Immature natural killer cell (primary cell): ENCODE measurements around the gene RAB11B. TPM values are rescaled to one million over a fixed set of nuclear protein-coding genes. Genes with fewer than 3 reads are reported as not detected.
"Not testable (repeated sequence)": the region's sequence is repeated elsewhere in the genome, so short reads cannot be mapped to it uniquely, and the experiment has no call there.

Experiments used
- DNase-seq, 3 donors: peaks; one replicate each; pipeline ENCODE4 v3.0.0; 2022; ENCODE audit warnings: mixed read lengths in 1 of 3
- H3K27ac Mint-ChIP-seq, 6 donors: one replicate each; pipeline ENCODE4 v1.8.0; 2020; ENCODE audit warnings: mixed read lengths in 6 of 6, mild to moderate bottlenecking in 5 of 6, inconsistent platforms in 4 of 6, moderate library complexity in 3 of 6
- H3K27me3 Mint-ChIP-seq, 3 donors: one replicate each; pipeline ENCODE4 v1.8.0; 2020 to 2021; ENCODE audit warnings: low read depth in 3 of 3, mild to moderate bottlenecking in 3 of 3, mixed read lengths in 3 of 3, moderate library complexity in 3 of 3, inconsistent platforms in 1 of 3
- H3K36me3 Mint-ChIP-seq, 3 donors: one replicate each; pipeline ENCODE4 v1.8.0; 2020; ENCODE audit warnings: mixed read lengths in 3 of 3, inconsistent platforms in 2 of 3, mild to moderate bottlenecking in 2 of 3
- H3K4me1 Mint-ChIP-seq, 2 donors: one replicate each; pipeline ENCODE4 v1.8.0; 2020; ENCODE audit warnings: inconsistent platforms in 2 of 2, mild to moderate bottlenecking in 2 of 2, mixed read lengths in 2 of 2, moderate library complexity in 1 of 2
- H3K4me3 Mint-ChIP-seq, 5 donors: one replicate each; pipeline ENCODE4 v1.8.0; 2020; ENCODE audit warnings: mild to moderate bottlenecking in 5 of 5, mixed read lengths in 5 of 5, inconsistent platforms in 3 of 5, moderate library complexity in 3 of 5
- H3K9me3 Mint-ChIP-seq, 6 donors: one replicate each; pipeline ENCODE4 v1.8.0; 2020; ENCODE audit warnings: mild to moderate bottlenecking in 6 of 6, mixed read lengths in 6 of 6, inconsistent platforms in 4 of 6, moderate library complexity in 3 of 6
- polyA plus RNA-seq, 3 donors: library from polyadenylated mRNA; unstranded; fragments of 300-500 nt; fragmentation: Illumina TruSeq; gene quantifications; one replicate each; pipeline ENCODE4 v1.2.3, GENCODE V29; 2021

Gene RAB11B
- polyA plus RNA-seq, 3 donors from 2014 or later = 38.1 to 106 (median 53.4) TPM

DNA sequence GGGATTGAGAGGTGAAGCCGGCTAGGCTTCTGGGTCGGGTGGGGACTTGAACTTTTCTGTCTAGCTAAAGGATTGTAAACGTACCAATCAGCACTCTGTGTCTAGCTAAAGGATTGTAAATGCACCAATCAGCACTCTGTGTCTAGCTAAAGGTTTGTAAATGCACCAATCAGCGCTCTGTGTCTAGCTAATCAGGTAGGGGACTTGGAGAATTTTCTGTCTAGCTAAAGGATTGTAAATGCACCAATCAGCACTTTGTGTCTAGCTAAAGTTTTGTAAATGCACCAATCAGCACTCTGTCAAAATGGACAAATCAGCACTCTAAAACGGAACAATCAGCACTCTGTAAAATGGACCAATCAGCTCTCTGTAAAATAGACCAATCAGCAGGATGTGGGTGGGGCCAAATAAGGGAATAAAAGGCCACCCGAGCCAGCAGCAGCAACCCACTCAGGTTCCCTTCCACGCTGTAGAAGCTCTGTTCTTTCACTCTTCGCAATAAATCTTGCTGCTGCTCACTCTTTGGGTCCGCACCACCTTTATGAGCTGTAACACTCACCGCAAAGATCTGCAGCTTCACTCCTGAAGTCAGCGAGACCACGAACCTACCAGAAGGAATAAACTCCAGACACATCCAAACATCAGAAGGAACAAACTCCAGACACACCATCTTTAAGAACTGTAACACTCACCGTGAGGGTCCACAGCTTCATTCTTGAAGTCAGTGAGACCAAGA is 10.8 kb upstream of the RAB11B start:
- H3K27ac Mint-ChIP-seq, H3K4me3 Mint-ChIP-seq, DNase-seq, H3K4me1 Mint-ChIP-seq, H3K27me3 Mint-ChIP-seq, H3K9me3 Mint-ChIP-seq: not testable (repeated sequence)
- peaks cover 0 to 14% (median 13%) of the 10 kb centered on the region in 3 donors for H3K36me3 Mint-ChIP-seq

DNA sequence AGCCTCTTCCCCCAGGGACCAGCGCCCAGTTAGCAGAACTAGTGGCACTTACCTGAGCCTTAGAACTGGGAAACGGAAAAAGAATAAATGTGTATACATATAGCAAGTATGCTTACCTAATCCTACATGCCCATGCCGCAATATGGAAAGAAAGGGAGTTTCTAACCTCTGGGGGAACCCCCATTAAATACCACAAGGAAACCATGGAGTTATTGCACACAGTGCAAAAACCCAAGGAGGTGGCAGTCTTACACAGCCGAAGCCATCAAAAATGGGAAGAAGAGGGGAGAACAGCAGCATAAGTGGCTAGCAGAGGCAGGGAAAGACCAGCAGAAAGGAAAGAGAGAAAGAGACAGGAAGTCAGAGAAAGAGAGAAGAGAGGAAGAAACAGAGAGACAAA is 5.6 kb upstream of the RAB11B start:
- H3K27me3 Mint-ChIP-seq, H3K4me3 Mint-ChIP-seq, H3K36me3 Mint-ChIP-seq, DNase-seq, H3K4me1 Mint-ChIP-seq, H3K27ac Mint-ChIP-seq, H3K9me3 Mint-ChIP-seq: not testable (repeated sequence)

DNA sequence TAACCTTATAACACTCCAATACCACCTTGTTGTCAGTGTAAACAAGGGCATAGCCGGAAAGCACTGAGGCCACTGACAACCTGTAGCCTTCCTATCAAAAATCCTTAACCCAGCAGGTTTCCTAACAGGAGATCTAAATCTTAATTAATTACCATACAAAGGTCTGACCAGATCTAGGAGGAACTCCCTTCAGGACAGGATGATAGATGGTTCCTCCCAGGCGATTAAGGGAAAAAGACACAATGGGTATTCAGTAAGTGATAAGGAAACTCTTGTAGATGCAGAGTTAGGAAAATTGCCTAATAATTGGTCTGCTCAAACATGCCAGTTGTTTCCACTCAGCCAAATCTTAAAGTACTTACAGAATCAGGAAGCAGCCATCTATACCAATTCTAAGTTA is 5.1 kb upstream of the RAB11B start:
- H3K4me3 Mint-ChIP-seq, H3K9me3 Mint-ChIP-seq, H3K27me3 Mint-ChIP-seq, H3K27ac Mint-ChIP-seq, DNase-seq, H3K36me3 Mint-ChIP-seq, H3K4me1 Mint-ChIP-seq: not testable (repeated sequence)

DNA sequence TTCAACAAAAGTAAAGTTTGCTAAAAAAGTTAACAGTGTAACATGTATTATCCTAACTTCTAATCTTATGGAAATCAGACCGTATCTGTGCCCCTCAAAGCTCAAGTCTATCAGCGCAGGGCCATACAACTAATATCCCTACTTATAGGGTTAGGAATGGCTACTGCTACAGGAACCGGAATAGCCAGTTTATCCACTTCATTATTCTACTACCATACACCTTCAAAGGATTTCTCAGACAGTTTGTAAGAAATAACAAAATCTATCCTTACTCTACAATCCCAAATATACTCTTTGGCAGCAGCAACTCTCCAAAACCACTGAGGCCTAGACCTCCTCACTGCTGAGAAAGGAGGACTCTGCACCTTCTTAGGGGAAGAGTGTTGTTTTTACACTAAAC is 4.6 kb upstream of the RAB11B start:
- not testable (repeated sequence) for H3K4me3 Mint-ChIP-seq

DNA sequence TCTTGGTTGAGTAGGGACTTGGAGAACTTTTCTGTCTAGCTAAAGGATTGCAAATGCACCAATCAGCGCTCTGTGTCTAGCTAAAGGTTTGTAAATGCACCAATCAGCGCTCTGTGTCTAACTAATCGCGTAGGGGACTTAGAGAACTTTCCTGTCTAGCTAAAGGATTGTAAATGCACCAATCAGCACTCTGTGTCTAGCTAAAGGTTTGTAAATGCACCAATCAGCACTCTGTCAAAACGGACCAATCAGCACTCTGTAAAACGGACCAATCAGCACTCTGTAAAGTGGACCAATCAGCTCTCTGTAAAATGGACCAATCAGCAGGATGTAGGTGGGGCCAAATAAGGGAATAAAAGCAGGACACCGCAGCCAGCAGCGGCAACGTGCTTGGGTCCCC is 3.7 kb upstream of the RAB11B start:
- H3K27me3 Mint-ChIP-seq, H3K9me3 Mint-ChIP-seq, DNase-seq, H3K27ac Mint-ChIP-seq, H3K36me3 Mint-ChIP-seq, H3K4me3 Mint-ChIP-seq: not testable (repeated sequence)
- H3K4me1 Mint-ChIP-seq = peaks cover 12 to 13% of the 10 kb centered on the region in 2 donors

More for the DNA sequence above, 4.6 kb upstream of the RAB11B start:
- H3K4me1 Mint-ChIP-seq, H3K27me3 Mint-ChIP-seq, DNase-seq, H3K36me3 Mint-ChIP-seq, H3K9me3 Mint-ChIP-seq, H3K27ac Mint-ChIP-seq: not testable (repeated sequence)

DNA sequence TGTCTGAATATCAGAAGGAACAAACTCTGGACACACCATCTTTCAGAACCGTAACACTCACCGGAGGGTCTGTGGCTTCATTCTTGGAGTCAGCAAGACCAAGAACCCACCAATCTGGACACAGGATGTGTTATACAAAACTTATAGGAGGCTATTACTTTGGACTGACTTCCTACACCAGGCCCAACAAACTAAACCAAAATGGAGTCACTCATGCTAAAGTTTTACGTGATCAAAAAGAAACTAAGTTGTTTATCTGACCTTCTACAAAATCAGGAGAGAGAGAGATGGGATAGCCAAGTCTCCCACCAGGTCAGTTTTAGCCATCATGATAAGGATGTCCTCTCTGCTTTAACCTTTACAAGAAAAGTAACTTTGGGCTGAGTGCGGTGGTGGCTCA is 3.2 kb upstream of the RAB11B start:
- Mint-ChIP-seq H3K4me1 (peaks cover 17 to 19% of the 10 kb centered on the region in 2 donors), H3K27ac (peak overlapping the region in 2 of 6 donors; percentile 24 to 40), H3K36me3 (peaks cover 0 to 5% (median 3%) of the 10 kb centered on the region in 3 donors), H3K4me3 (no peak overlapping the region), H3K9me3 (no peaks in the 10 kb centered on the region), H3K27me3 (peaks cover 0 to 5% (median 5%) of the 10 kb centered on the region in 3 donors)
- DNase-seq = no peak

DNA sequence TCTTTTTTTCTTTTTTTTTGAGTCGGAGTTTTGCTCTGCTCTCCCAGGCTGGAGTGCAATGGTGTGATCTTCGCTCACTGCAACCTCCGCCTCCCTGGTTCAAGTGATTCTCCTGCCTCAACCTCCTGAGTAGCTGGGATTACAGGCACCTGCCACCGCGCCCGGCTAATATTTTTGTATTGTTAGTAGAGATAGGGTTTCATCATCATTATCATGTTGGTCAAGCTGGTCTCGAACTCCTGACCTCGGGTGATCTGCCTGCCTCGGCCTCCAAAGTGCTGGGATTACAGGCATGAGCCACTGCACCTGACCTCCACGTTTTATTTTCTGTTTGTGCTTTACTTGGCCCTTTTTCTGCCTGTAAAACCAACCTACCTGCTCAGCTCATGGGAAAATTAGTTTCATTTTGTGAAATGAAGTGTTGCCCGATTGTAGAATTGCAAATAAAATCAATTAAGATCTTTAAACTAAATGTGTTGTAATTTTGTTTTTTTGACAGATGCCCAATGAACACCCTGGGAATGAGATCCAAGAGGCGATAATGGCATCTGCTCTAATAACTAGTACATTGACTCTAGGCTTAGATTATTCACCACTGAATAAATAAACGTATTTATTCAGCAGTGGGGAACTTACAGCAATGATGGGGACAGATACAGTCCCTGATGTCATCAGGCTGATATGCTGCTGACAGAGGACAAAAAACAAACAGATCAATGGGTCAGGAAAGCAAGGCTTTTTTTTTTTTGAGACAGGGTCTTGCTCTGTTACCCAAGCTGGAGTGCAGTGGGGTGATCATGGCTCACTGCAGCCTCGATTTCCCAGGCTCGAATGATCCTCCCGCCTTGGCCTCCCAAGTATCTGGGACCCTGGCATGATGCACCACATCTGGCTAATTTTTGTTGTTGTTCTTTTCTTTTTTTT is 2.2 kb upstream of the RAB11B start:
- Mint-ChIP-seq H3K9me3 (no peaks in the 10 kb centered on the region), H3K27me3 (peaks cover 0 to 5% (median 5%) of the 10 kb centered on the region in 3 donors), H3K27ac (peak overlapping the region in 3 of 6 donors; percentile 22 to 79 (median 74)), H3K36me3 (peaks cover 0 to 5% (median 3%) of the 10 kb centered on the region in 3 donors), H3K4me1 (peaks cover 24 to 29% of the 10 kb centered on the region in 2 donors), H3K4me3 (peak overlapping the region in 3 of 5 donors; percentile 21 to 52 (median 34))
- no peak for DNase-seq

DNA sequence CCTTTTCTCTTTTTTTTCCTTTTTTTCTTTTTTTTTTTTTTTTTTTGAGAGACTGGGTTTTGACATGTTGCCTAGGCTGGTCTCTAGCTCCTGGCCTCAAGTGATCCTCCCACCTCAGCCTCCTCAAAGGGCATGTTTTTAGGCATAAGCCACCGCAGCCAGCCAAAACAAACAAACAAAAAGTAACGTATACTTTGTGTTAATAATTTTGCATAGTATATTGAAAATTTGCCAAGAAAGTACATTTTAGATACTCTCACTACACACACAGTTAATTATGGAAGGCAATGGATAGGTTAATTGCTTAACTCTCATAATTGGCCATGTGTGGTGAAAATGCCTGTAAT is 1.6 kb upstream of the RAB11B start:
- Mint-ChIP-seq H3K36me3 (peaks cover 0 to 5% (median 3%) of the 10 kb centered on the region in 3 donors), H3K4me1 (peaks cover 26 to 32% of the 10 kb centered on the region in 2 donors), H3K27ac (no peak overlapping the region), H3K9me3 (no peaks in the 10 kb centered on the region), H3K4me3 (peak overlapping the region in 3 of 5 donors; percentile 9 to 33 (median 21)), H3K27me3 (peaks cover 0 to 5% (median 5%) of the 10 kb centered on the region in 3 donors)
- no peak for DNase-seq

DNA sequence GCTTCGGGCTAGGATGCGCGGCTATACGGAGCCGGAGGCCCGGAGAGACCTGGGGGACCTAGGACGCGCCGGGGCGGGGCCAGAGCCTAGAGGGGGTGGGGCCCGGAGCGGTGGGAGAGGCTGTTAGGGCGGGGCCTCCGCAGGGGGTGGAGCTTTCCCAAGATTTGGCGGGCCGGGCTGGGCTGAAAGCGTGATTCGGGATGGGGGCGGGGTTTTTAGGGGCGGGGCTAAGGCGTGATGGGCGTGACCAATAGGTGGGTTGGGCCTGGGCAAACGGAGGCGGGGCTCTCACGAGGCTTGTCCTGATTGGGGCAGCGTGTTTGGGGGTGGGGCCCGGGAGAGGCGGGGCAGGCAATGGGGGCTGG is 439 bp downstream of the RAB11B start:
- DNase-seq = peak; percentile 86 to 90 (median 89)
- Mint-ChIP-seq H3K9me3 (no peaks in the 10 kb centered on the region), H3K27me3 (peaks cover 0 to 5% (median 5%) of the 10 kb centered on the region in 3 donors), H3K4me3 (peak overlapping the region; percentile 78 to 92 (median 84)), H3K36me3 (peaks cover 0 to 5% (median 3%) of the 10 kb centered on the region in 3 donors), H3K27ac (peak overlapping the region; percentile 75 to 94 (median 91)), H3K4me1 (peaks cover 32 to 34% of the 10 kb centered on the region in 2 donors)

DNA sequence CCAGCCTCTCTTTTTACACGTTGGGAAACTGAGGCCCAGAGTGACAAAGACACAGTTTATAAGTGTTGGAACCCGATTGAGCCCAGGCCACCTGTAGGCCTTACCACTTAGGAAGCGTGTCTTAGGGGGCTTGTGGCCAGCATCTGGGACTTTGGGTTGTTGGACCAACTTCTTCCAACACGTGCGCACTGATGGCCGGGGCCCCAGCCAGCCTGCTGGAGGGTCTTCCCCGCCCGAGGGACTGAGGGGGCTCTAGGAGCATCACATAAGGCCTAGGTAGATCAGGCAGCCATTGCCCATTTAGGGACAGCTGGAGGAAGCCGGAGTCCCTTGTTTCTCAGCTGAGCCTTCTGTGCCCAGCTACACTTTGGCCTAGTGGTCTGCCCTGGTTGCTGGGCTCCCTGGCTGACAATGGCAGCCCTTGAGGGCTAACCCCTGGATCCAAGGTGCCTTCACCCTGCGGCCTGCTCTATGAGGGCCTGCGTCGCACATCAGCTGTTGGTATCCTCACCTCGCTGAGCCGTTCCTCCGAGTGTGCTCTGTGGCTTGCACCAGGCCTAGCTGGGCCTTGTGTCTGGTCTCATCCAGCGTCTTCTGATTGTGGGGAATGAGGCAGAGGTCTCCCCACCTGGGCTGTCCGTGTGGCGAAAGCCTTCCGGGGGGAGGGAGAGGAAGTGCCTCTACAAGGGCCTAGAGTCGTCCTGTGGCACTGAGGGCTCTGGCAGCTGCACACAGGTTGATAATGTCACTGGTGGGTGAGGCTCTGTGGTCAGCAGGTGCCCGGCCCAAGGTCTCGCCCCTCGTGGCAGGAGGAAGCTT is 1.2 kb downstream of the RAB11B start:
- Mint-ChIP-seq H3K9me3 (no peaks in the 10 kb centered on the region), H3K4me1 (peaks cover 38 to 39% of the 10 kb centered on the region in 2 donors), H3K36me3 (peaks cover 0 to 5% (median 3%) of the 10 kb centered on the region in 3 donors), H3K27ac (peak overlapping the region; percentile 85 to 94 (median 91)), H3K27me3 (peaks cover 0 to 7% (median 5%) of the 10 kb centered on the region in 3 donors), H3K4me3 (peak overlapping the region; percentile 78 to 92 (median 84))
- DNase-seq = no peak

DNA sequence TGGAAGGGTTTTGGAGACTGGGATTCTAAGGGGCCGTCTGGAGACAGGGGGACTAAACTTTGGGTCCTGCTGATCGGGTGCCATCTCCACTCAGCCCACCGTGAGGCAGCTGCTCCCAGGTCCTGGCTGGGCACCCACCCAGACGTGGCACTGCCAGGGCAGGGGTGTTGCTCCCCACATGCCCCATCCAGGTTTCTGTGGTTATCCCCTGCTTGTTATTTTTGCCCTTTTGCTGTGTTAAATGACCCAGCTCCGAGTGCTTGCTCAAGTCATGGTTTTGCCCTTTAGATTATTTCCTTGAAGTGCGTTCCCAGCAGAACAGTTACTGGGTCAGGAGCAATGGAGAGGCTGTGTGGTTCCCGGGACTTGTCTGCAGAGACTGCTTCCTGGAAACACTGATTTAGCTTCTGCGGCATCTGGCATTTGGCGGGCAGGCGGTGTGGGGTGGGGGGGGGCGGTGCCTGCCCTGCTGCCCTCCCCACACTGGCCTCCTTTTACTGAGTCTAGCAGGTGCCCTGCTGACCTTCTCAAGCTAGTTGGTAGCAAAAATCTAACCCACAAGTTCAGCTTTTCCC is 1.9 kb downstream of the RAB11B start:
- Mint-ChIP-seq H3K27ac (peak overlapping the region; percentile 71 to 91 (median 86)), H3K4me3 (peak overlapping the region; percentile 63 to 92 (median 84)), H3K9me3 (no peaks in the 10 kb centered on the region), H3K36me3 (no peaks in the 10 kb centered on the region), H3K27me3 (peaks cover 3 to 7% (median 5%) of the 10 kb centered on the region in 3 donors), H3K4me1 (peaks cover 45 to 46% of the 10 kb centered on the region in 2 donors)
- peak in 1 of 3 donors; percentile 9 for DNase-seq

DNA sequence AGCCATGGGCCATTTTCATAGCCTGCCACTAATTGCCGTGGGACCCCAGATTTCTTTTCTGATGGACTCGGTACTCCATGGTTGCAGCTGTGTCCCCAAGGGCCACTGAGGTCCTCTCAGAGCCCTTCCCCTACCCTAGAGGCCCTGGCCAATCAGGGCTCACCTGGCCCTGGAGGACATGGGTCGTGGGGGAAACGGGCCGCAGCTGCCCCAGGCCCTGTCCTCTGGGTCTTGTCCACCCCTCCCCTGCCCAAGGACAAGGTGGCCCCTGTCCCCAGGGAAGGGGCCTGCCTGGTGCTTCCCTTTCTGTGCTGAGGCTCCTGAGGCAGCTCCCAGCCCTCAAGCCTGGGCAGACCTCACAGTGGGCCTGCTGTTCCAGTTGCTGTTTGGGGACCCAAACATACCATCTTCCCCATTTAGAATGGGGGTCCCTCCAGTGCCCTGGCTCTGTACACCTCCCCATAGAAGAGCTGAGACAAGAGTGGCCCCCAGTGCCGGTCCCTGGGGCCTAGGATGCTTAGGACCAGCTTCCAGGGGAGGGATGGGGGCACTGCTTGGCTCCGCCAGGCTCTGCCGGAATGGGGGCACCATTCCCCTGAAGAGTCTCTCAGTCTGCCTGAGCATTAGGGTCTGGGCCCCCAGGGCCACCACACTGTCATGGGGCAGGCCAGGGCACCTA is 3.2 kb downstream of the RAB11B start:
- Mint-ChIP-seq H3K4me3 (peak overlapping the region in 3 of 5 donors; percentile 30 to 44 (median 38)), H3K36me3 (no peaks in the 10 kb centered on the region), H3K27ac (peak overlapping the region in 3 of 6 donors; percentile 34 to 48 (median 36)), H3K27me3 (peaks cover 3 to 7% (median 6%) of the 10 kb centered on the region in 3 donors), H3K4me1 (peaks cover 50 to 52% of the 10 kb centered on the region in 2 donors), H3K9me3 (no peaks in the 10 kb centered on the region)
- no peak for DNase-seq

DNA sequence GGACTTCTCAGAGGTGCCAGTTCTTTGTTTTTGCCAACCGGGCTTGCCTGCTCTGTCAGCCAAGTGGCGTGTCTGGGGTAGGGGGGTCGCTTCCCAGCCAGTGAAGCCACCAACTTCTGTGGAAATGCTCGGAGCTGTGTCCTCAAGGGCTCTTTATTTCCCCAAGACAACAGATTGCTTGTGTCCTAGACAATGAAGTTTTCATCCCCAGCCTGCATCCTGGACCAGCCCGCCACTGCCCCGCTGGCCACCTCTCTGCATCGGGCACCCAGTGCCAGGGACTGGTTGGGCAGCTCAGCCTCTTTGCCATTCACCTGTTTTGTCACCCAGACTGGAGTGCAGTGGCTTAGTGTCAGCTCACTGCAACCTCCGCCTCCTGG is 3.7 kb downstream of the RAB11B start:
- Mint-ChIP-seq H3K4me3 (no peak overlapping the region), H3K27me3 (peaks cover 3 to 7% (median 6%) of the 10 kb centered on the region in 3 donors), H3K4me1 (peaks cover 50 to 52% of the 10 kb centered on the region in 2 donors)

More for the DNA sequence above, 3.7 kb downstream of the RAB11B start:
- H3K9me3 Mint-ChIP-seq = no peaks in the 10 kb centered on the region
- no peak for DNase-seq
- no peak overlapping the region for H3K27ac Mint-ChIP-seq
- no peaks in the 10 kb centered on the region for H3K36me3 Mint-ChIP-seq
